A549 (cell line): ENCODE measurements around the gene SPNS2.

ENCODE experiments used
- BHLHE40 ChIP-seq: IDR thresholded peaks from 2 replicates; pipeline ENCODE4 v1.6.1; 2012; ENCODE audit warnings: low read depth, low read length, inconsistent platforms
- EHMT2 ChIP-seq: fragments of 200-600 bp; sonication (generic); IDR thresholded peaks from 2 replicates; pipeline ENCODE4 v1.6.1; 2016; ENCODE audit warnings: antibody characterized with exemption, low read depth, mild to moderate bottlenecking, moderate library complexity
- EP300 ChIP-seq, 2 experiments: fragments of >200 bp; sonication (Bioruptor Twin); formaldehyde crosslinking; IDR thresholded peaks; 2 replicates in 1 of 2; 3 replicates in 1 of 2; pipeline ENCODE4 v1.6.1; 2016 to 2017
- JUN ChIP-seq, 2 experiments: fragments of >200 bp; sonication (Bioruptor Twin); formaldehyde crosslinking; IDR thresholded peaks; 2 replicates in 1 of 2; 3 replicates in 1 of 2; pipeline ENCODE4 v1.6.1; 2016 to 2017
- MAFK ChIP-seq: fragments of 450-650 bp; IDR thresholded peaks from 2 replicates; pipeline ENCODE4 v1.6.1; 2014; ENCODE audit not compliant: partially characterized antibody
- PHF8 ChIP-seq: fragments of 200-600 bp; sonication (generic); IDR thresholded peaks from 2 replicates; pipeline ENCODE4 v1.6.1; 2016; ENCODE audit warnings: low read depth, mild to moderate bottlenecking, antibody characterized with exemption, moderate library complexity, borderline replicate concordance
- POLR2A ChIP-seq: IDR thresholded peaks from 2 replicates; pipeline ENCODE4 v1.6.1; 2012; ENCODE audit warnings: mild to moderate bottlenecking, low read length
- RCOR1 ChIP-seq: fragments of 150-350 bp; IDR thresholded peaks from 2 replicates; pipeline ENCODE4 v1.6.1; 2014; ENCODE audit warnings: antibody characterized with exemption, low read length, low read depth
- TP53 ChIP-seq: fragments of 250-450 bp; sonication (Bioruptor Pico); IDR thresholded peaks from 2 replicates; pipeline ENCODE4 v1.5.0; 2021; ENCODE audit warnings: mild to moderate bottlenecking, moderate library complexity
- ZC3H11A ChIP-seq: fragments of 450-650 bp; IDR thresholded peaks from 2 replicates; pipeline ENCODE4 v1.6.1; 2014; ENCODE audit warnings: antibody characterized with exemption, mild to moderate bottlenecking
- ZFP36 ChIP-seq: fragments of 450-650 bp; IDR thresholded peaks from 2 replicates; pipeline ENCODE4 v1.6.1; 2014; ENCODE audit warnings: borderline replicate concordance; ENCODE audit not compliant: partially characterized antibody
- TF ChIP-seq, protein P1 (sequence below): fragments of >200 bp; sonication (Bioruptor Twin); formaldehyde crosslinking; IDR thresholded peaks from 3 replicates; pipeline ENCODE4 v1.5.1; 2016

DNA sequence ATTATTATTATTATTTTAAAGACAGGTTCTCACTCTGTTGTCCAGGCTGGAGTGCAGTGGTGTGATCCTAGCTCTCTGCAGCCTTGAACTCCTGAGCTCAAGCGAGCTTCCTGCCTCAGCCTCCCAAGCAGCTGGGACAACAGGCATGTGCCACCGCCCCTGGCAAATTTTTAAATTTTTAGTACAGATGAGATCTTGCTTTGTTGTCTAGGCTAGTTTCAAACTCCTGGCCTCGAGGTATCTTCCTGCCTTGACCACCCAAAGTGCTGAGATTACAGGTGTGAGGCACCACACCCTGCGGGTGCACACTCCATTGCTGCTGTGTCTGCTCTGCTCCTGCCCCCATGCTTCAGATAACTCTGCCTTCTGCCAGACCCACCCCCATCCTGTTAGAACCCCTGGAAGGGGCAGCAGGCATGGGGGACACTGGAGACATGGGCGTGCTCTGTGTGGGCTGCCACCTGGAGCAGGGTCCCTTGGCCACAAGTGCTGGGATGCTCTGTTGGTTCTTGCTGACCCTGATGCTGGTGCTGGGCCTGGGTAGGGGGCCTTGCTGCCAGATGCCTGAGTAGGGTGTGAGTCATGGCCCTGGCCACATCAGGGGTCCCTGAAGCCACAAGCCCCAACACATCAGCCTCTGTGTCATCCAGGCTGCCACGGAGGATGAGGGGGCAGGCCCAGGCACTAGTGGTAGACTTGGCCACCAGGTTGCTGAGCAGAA lies 59.1 kb downstream of the SPNS2 start:
- no peak for TF ChIP-seq ZC3H11A
- TF ChIP-seq ZFP36 = no peak
- TF ChIP-seq, protein P1, sequence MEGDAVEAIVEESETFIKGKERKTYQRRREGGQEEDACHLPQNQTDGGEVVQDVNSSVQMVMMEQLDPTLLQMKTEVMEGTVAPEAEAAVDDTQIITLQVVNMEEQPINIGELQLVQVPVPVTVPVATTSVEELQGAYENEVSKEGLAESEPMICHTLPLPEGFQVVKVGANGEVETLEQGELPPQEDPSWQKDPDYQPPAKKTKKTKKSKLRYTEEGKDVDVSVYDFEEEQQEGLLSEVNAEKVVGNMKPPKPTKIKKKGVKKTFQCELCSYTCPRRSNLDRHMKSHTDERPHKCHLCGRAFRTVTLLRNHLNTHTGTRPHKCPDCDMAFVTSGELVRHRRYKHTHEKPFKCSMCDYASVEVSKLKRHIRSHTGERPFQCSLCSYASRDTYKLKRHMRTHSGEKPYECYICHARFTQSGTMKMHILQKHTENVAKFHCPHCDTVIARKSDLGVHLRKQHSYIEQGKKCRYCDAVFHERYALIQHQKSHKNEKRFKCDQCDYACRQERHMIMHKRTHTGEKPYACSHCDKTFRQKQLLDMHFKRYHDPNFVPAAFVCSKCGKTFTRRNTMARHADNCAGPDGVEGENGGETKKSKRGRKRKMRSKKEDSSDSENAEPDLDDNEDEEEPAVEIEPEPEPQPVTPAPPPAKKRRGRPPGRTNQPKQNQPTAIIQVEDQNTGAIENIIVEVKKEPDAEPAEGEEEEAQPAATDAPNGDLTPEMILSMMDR = no peak
- no peak for TF ChIP-seq PHF8
- no peak for TF ChIP-seq RCOR1
- TF ChIP-seq POLR2A = no peak
- TF ChIP-seq TP53 (CRISPR knock-in tag) = no peak
- no peak for TF ChIP-seq EP300 (IDR thresholded peaks at IDR 0.05)
- no peak for TF ChIP-seq BHLHE40
- TF ChIP-seq EHMT2 = no peak
- TF ChIP-seq JUN (IDR thresholded peaks at IDR 0.05) = no peak
- no peak for TF ChIP-seq MAFK
